NCI-H748 (cell line): ENCODE data around the gene SEL1L3.

ENCODE experiments used
- DNase-seq: peaks from one replicate; lab custom pipeline; 2025; ENCODE audit not compliant: unreplicated experiment; lab: John Stamatoyannopoulos, UW

Gene SEL1L3

GRCh38 chr4:25821267-25821666 lies 41.5 kb downstream of the SEL1L3 start:
- no peak for DNase-seq

- no peak for DNase-seq
Measured at GRCh38 chr4:25818876-25819275, 43.9 kb downstream of the SEL1L3 start.

GRCh38 chr4:25818371-25818871 lies 44.4 kb downstream of the SEL1L3 start:
- no peak for DNase-seq

GRCh38 chr4:25817059-25817681 lies 45.6 kb downstream of the SEL1L3 start:
- DNase-seq, result no peak

- DNase-seq, result no peak
Measured at GRCh38 chr4:25816591-25817058, 46.2 kb downstream of the SEL1L3 start.

- no peak for DNase-seq
Measured at GRCh38 chr4:25815586-25815985, 47.2 kb downstream of the SEL1L3 start.

GRCh38 chr4:25814301-25815136 lies 48.3 kb downstream of the SEL1L3 start:
- DNase-seq, result no peak

GRCh38 chr4:25813448-25814106 lies 49.2 kb downstream of the SEL1L3 start:
- no peak for DNase-seq

GRCh38 chr4:25811841-25812240 lies 50.9 kb downstream of the SEL1L3 start:
- DNase-seq, result no peak

- no peak for DNase-seq
Measured at GRCh38 chr4:25811374-25811690, 51.5 kb downstream of the SEL1L3 start.

- no peak for DNase-seq
Measured at GRCh38 chr4:25810461-25811373, 52.1 kb downstream of the SEL1L3 start.

GRCh38 chr4:25809996-25810395 lies 52.8 kb downstream of the SEL1L3 start:
- DNase-seq, result no peak

GRCh38 chr4:25807102-25807728 lies 55.6 kb downstream of the SEL1L3 start:
- DNase-seq, result no peak

- DNase-seq, result no peak
Measured at GRCh38 chr4:25805255-25805860, 57.4 kb downstream of the SEL1L3 start.

- no peak for DNase-seq
Measured at GRCh38 chr4:25803720-25804225, 59.0 kb downstream of the SEL1L3 start.

GRCh38 chr4:25801594-25801993 lies 61.2 kb downstream of the SEL1L3 start:
- DNase-seq, result no peak

GRCh38 chr4:25800245-25800644 lies 62.5 kb downstream of the SEL1L3 start:
- DNase-seq, result no peak

GRCh38 chr4:25799522-25799921 lies 63.3 kb downstream of the SEL1L3 start:
- no peak for DNase-seq

GRCh38 chr4:25797136-25797535 lies 65.7 kb downstream of the SEL1L3 start:
- DNase-seq, result no peak
